Measurements from ENCODE around the gene PDE5A. TPM values are rescaled to one million over a fixed set of nuclear protein-coding genes. Genes with fewer than 3 reads are reported as not detected.

PDE5A gene
- total RNA-seq, 4 donors from 2014 or later, result 13.7 to 30.0 (median 17.6) TPM

GRCh38 chr4:119626420-119626819 is 2.2 kb downstream of the PDE5A start:
- no peak for TF ChIP-seq CTCF (IDR thresholded peaks at IDR 0.05; ENCODE audit: low read depth)

GRCh38 chr4:119625761-119626160 is 2.8 kb downstream of the PDE5A start:
- TF ChIP-seq CTCF (IDR thresholded peaks at IDR 0.05; ENCODE audit: low read depth), result no peak

GRCh38 chr4:119624356-119624755 is 4.2 kb downstream of the PDE5A start:
- no peak for TF ChIP-seq CTCF (IDR thresholded peaks at IDR 0.05; ENCODE audit: low read depth)

- TF ChIP-seq CTCF (IDR thresholded peaks at IDR 0.05; ENCODE audit: low read depth), result no peak
Measured at GRCh38 chr4:119623025-119623424, 5.6 kb downstream of the PDE5A start.

- no peak for TF ChIP-seq CTCF (IDR thresholded peaks at IDR 0.05; ENCODE audit: low read depth)
Measured at GRCh38 chr4:119615068-119615719, 13.4 kb downstream of the PDE5A start.

GRCh38 chr4:119604266-119604665 is 24.3 kb downstream of the PDE5A start:
- no peak for TF ChIP-seq CTCF (IDR thresholded peaks at IDR 0.05; ENCODE audit: low read depth)

- no peak for TF ChIP-seq CTCF (IDR thresholded peaks at IDR 0.05; ENCODE audit: low read depth)
Measured at GRCh38 chr4:119602366-119602765, 26.2 kb downstream of the PDE5A start.
